Smooth muscle cell (in vitro differentiated cells): ENCODE data around the gene RPRM. TPM values are rescaled to one million over a fixed set of nuclear protein-coding genes. Genes with fewer than 3 reads are reported as not detected.

ENCODE experiments used
- DNase-seq: peaks from one replicate; lab custom pipeline; 2025; ENCODE audit not compliant: unreplicated experiment; lab: John Stamatoyannopoulos, UW
- H2AFZ ChIP-seq: fragments of 200-600 bp; sonication (generic); 2 replicates; pipeline ENCODE4 v1.6.0; 2016; ENCODE audit warnings: antibody characterized with exemption, low read depth, mild to moderate bottlenecking
- H3F3A ChIP-seq: fragments of 200-600 bp; sonication (generic); 2 replicates; pipeline ENCODE4 v1.6.0; 2017; ENCODE audit warnings: antibody characterized with exemption, low read depth
- H3K27ac ChIP-seq: fragments of 200-600 bp; sonication (generic); 2 replicates; pipeline ENCODE4 v1.5.1; 2016; ENCODE audit warnings: low read depth, mild to moderate bottlenecking
- H3K27me3 ChIP-seq: fragments of 200-600 bp; sonication (generic); 2 replicates; pipeline ENCODE4 v1.6.1; 2016; ENCODE audit warnings: low read depth, mild to moderate bottlenecking
- H3K36me3 ChIP-seq: fragments of 200-600 bp; sonication (generic); 2 replicates; pipeline ENCODE4 v1.5.1; 2016; ENCODE audit warnings: low read depth
- H3K4me1 ChIP-seq: fragments of 200-600 bp; sonication (generic); 2 replicates; pipeline ENCODE4 v1.5.1; 2016; ENCODE audit warnings: low read depth
- H3K4me2 ChIP-seq: fragments of 200-600 bp; sonication (generic); 2 replicates; pipeline ENCODE4 v1.6.0; 2016; ENCODE audit warnings: mild to moderate bottlenecking
- H3K4me3 ChIP-seq: fragments of 200-600 bp; sonication (generic); 2 replicates; pipeline ENCODE4 v1.5.1; 2016; ENCODE audit warnings: mild to moderate bottlenecking
- H3K79me2 ChIP-seq: fragments of 200-600 bp; sonication (generic); 2 replicates; pipeline ENCODE4 v1.6.0; 2016; ENCODE audit warnings: low read depth, mild to moderate bottlenecking
- H3K9ac ChIP-seq: fragments of 200-600 bp; sonication (generic); 2 replicates; pipeline ENCODE4 v1.6.0; 2016; ENCODE audit warnings: low read depth
- H3K9me3 ChIP-seq: fragments of 200-600 bp; sonication (generic); replicated peaks from 2 replicates; pipeline ENCODE4 v1.5.1; 2016; ENCODE audit warnings: low read depth
- H4K20me1 ChIP-seq: fragments of 200-600 bp; sonication (generic); 2 replicates; pipeline ENCODE4 v1.6.0; 2016; ENCODE audit warnings: low read depth
- CTCF ChIP-seq: fragments of 200-600 bp; sonication (generic); IDR thresholded peaks from 2 replicates; pipeline ENCODE4 v1.5.1; 2017; ENCODE audit warnings: borderline replicate concordance, mild to moderate bottlenecking, antibody characterized with exemption; ENCODE audit not compliant: insufficient read depth, poor library complexity, severe bottlenecking
- WGBS: methylation state at CpG from one replicate; pipeline ENCODE4 v1.1.7; 2016; ENCODE audit warnings: low lambda C conversion rate; 5-methylcytosine and 5-hydroxymethylcytosine counted together
- polyA plus RNA-seq: library from polyadenylated mRNA; unstranded; fragments of >200 nt; fragmentation: Nextera tagmentation; extraction: Ambion mirVana; gene quantifications from 2 replicates; pipeline ENCODE4 v1.2.1, GENCODE V29; 2016
- total RNA-seq: library from RNA; depleted of rRNA; stranded (reverse); fragments of >200 nt; gene quantifications from 2 replicates; pipeline ENCODE4 v1.2.3, GENCODE V29; 2014

RPRM gene
- total and polyA plus RNA-seq, 2 experiments from 2014 or later = 0.13 TPM; not detected in 1

GRCh38 chr2:153461453-153461852, 17.1 kb downstream of the RPRM start:
- H3K4me3 ChIP-seq = no peak overlapping the region
- WGBS = 87% methylated on average over 5 of the region's 5 CpGs
- H3K4me2 ChIP-seq = no peak overlapping the region
- H4K20me1 ChIP-seq = no peaks in the 10 kb centered on the region
- no peaks in the 10 kb centered on the region for H3F3A ChIP-seq
- no peak overlapping the region for H2AFZ ChIP-seq
- H3K4me1 ChIP-seq = no peaks in the 10 kb centered on the region
- no peaks in the 10 kb centered on the region for H3K27me3 ChIP-seq
- no peak overlapping the region for H3K9ac ChIP-seq
- H3K27ac ChIP-seq = no peak overlapping the region
- no peak for DNase-seq
- no peak for TF ChIP-seq CTCF
- no peaks in the 10 kb centered on the region for H3K36me3 ChIP-seq
- H3K79me2 ChIP-seq = no peaks in the 10 kb centered on the region
- H3K9me3 ChIP-seq = no peaks in the 10 kb centered on the region

- DNase-seq = no peak
- H3K27me3 ChIP-seq = no peaks in the 10 kb centered on the region
- H3K4me3 ChIP-seq = no peak overlapping the region
- H3K9ac ChIP-seq = no peak overlapping the region
- H3K27ac ChIP-seq = no peak overlapping the region
- H4K20me1 ChIP-seq = no peaks in the 10 kb centered on the region
- H3K4me1 ChIP-seq = no peaks in the 10 kb centered on the region
- no peaks in the 10 kb centered on the region for H3K9me3 ChIP-seq
- no peak overlapping the region for H2AFZ ChIP-seq
- no peak for TF ChIP-seq CTCF
- no peaks in the 10 kb centered on the region for H3K36me3 ChIP-seq
- H3K79me2 ChIP-seq = no peaks in the 10 kb centered on the region
- 64% methylated on average over 8 of the region's 8 CpGs for WGBS
- H3K4me2 ChIP-seq = no peak overlapping the region
- no peaks in the 10 kb centered on the region for H3F3A ChIP-seq
Observed at GRCh38 chr2:153455861-153456260, 22.7 kb downstream of the RPRM start.

- Histone ChIP-seq H3K4me3 (no peak overlapping the region), H3K4me1 (no peaks in the 10 kb centered on the region), H3K9ac (no peak overlapping the region), H2AFZ (no peak overlapping the region), H3F3A (no peaks in the 10 kb centered on the region), H4K20me1 (no peaks in the 10 kb centered on the region), H3K9me3 (no peaks in the 10 kb centered on the region), H3K27ac (no peak overlapping the region), H3K4me2 (no peak overlapping the region), H3K36me3 (no peaks in the 10 kb centered on the region), H3K27me3 (no peaks in the 10 kb centered on the region), H3K79me2 (no peaks in the 10 kb centered on the region)
- 91% methylated on average over 21 of the region's 21 CpGs for WGBS
- no peak for DNase-seq
- no peak for TF ChIP-seq CTCF
Observed at GRCh38 chr2:153455403-153455802, 23.2 kb downstream of the RPRM start.

GRCh38 chr2:153451611-153452010, 27.0 kb downstream of the RPRM start:
- Histone ChIP-seq H4K20me1 (no peaks in the 10 kb centered on the region), H3K9ac (no peak overlapping the region), H3K9me3 (no peaks in the 10 kb centered on the region), H3K27me3 (no peaks in the 10 kb centered on the region), H3K4me1 (no peaks in the 10 kb centered on the region), H3K79me2 (no peaks in the 10 kb centered on the region), H3K4me2 (no peak overlapping the region), H3K27ac (no peak overlapping the region), H3K36me3 (no peaks in the 10 kb centered on the region), H3K4me3 (no peak overlapping the region), H2AFZ (no peak overlapping the region), H3F3A (no peaks in the 10 kb centered on the region)
- WGBS = 87% methylated on average over 5 of the region's 5 CpGs
- DNase-seq = no peak
- TF ChIP-seq CTCF = no peak
